ENCODE measurements around the gene FYN. TPM values are rescaled to one million over a fixed set of nuclear protein-coding genes. Genes with fewer than 3 reads are reported as not detected.

Gene FYN
- total and polyA plus RNA-seq, 4 donors = 11.2 to 28.3 (median 19.7) TPM

GRCh38 chr6:111849298-111849697 lies 24.0 kb downstream of the FYN start:
- TF ChIP-seq FOXA2 (IDR thresholded peaks at IDR 0.05) (no peak), HNF4A (conservative IDR thresholded peaks at IDR 0.05) (no peak), RXRA (IDR thresholded peaks at IDR 0.05) (no peak), RAD21 (IDR thresholded peaks at IDR 0.05) (no peak), FOXA1 (IDR thresholded peaks at IDR 0.05) (no peak), JUND (IDR thresholded peaks at IDR 0.05) (no peak)
- TF ChIP-seq, protein P1, sequence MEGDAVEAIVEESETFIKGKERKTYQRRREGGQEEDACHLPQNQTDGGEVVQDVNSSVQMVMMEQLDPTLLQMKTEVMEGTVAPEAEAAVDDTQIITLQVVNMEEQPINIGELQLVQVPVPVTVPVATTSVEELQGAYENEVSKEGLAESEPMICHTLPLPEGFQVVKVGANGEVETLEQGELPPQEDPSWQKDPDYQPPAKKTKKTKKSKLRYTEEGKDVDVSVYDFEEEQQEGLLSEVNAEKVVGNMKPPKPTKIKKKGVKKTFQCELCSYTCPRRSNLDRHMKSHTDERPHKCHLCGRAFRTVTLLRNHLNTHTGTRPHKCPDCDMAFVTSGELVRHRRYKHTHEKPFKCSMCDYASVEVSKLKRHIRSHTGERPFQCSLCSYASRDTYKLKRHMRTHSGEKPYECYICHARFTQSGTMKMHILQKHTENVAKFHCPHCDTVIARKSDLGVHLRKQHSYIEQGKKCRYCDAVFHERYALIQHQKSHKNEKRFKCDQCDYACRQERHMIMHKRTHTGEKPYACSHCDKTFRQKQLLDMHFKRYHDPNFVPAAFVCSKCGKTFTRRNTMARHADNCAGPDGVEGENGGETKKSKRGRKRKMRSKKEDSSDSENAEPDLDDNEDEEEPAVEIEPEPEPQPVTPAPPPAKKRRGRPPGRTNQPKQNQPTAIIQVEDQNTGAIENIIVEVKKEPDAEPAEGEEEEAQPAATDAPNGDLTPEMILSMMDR (IDR thresholded peaks at IDR 0.05; ENCODE audit: low read depth, low read length, missing input control) = no peak
- Histone ChIP-seq H3K4me3 (ENCODE audit: low read depth in 1 of 3, low read length in 3 of 3) (no peak overlapping the region), H3K27me3 (ENCODE audit: control insufficient read depth in 4 of 4, insufficient read depth in 4 of 4, low read length in 3 of 4) (peaks cover 0 to 3% (median 0%) of the 10 kb centered on the region in 4 donors), H3K4me1 (ENCODE audit: control insufficient read depth in 4 of 4, insufficient read depth in 4 of 4, low read length in 3 of 4) (peaks cover 0 to 5% (median 1%) of the 10 kb centered on the region in 4 donors), H3K9ac (ENCODE audit: low read depth in 1 of 2, low read length in 2 of 2) (no peak overlapping the region), H3K27ac (ENCODE audit: low read depth in 1 of 2, low read length in 2 of 2) (no peak overlapping the region), H3K9me3 (ENCODE audit: control insufficient read depth in 4 of 4, low read length in 3 of 4) (no peaks in the 10 kb centered on the region), H3K36me3 (ENCODE audit: control insufficient read depth in 4 of 4, insufficient read depth in 3 of 4, low read depth in 1 of 4, low read length in 3 of 4) (no peaks in the 10 kb centered on the region)
- DNase-seq (ENCODE audit: low spot score) = no peak
- WGBS = 87% methylated on average over 5 of the region's 5 CpGs

GRCh38 chr6:111848262-111848812 lies 24.9 kb downstream of the FYN start:
- Histone ChIP-seq H3K27me3 (ENCODE audit: control insufficient read depth in 4 of 4, insufficient read depth in 4 of 4, low read length in 3 of 4) (no peaks in the 10 kb centered on the region), H3K4me1 (ENCODE audit: control insufficient read depth in 4 of 4, insufficient read depth in 4 of 4, low read length in 3 of 4) (peaks cover 0 to 5% (median 1%) of the 10 kb centered on the region in 4 donors), H3K27ac (ENCODE audit: low read depth in 1 of 2, low read length in 2 of 2) (no peak overlapping the region), H3K36me3 (ENCODE audit: control insufficient read depth in 4 of 4, insufficient read depth in 3 of 4, low read depth in 1 of 4, low read length in 3 of 4) (no peaks in the 10 kb centered on the region), H3K4me3 (ENCODE audit: low read depth in 1 of 3, low read length in 3 of 3) (no peak overlapping the region), H3K9me3 (ENCODE audit: control insufficient read depth in 4 of 4, low read length in 3 of 4) (no peaks in the 10 kb centered on the region), H3K9ac (ENCODE audit: low read depth in 1 of 2, low read length in 2 of 2) (no peak overlapping the region)
- WGBS = 82% methylated on average over 7 of the region's 7 CpGs
- TF ChIP-seq MAX (IDR thresholded peaks at IDR 0.05) (no peak), FOXA1 (IDR thresholded peaks at IDR 0.05) (no peak), NR2F2 (IDR thresholded peaks at IDR 0.05) (no peak), GABPA (IDR thresholded peaks at IDR 0.05 in 1 of 2, conservative IDR thresholded peaks at IDR 0.05 in 1 of 2) (no peak), HNF4A (conservative IDR thresholded peaks at IDR 0.05) (no peak), EGR1 (IDR thresholded peaks at IDR 0.05; ENCODE audit: low read depth in 2 of 2) (no peak)
- TF ChIP-seq, protein P1 (IDR thresholded peaks at IDR 0.05; ENCODE audit: low read depth, low read length, missing input control) = no peak
- no peak for DNase-seq (ENCODE audit: low spot score)

DNA sequence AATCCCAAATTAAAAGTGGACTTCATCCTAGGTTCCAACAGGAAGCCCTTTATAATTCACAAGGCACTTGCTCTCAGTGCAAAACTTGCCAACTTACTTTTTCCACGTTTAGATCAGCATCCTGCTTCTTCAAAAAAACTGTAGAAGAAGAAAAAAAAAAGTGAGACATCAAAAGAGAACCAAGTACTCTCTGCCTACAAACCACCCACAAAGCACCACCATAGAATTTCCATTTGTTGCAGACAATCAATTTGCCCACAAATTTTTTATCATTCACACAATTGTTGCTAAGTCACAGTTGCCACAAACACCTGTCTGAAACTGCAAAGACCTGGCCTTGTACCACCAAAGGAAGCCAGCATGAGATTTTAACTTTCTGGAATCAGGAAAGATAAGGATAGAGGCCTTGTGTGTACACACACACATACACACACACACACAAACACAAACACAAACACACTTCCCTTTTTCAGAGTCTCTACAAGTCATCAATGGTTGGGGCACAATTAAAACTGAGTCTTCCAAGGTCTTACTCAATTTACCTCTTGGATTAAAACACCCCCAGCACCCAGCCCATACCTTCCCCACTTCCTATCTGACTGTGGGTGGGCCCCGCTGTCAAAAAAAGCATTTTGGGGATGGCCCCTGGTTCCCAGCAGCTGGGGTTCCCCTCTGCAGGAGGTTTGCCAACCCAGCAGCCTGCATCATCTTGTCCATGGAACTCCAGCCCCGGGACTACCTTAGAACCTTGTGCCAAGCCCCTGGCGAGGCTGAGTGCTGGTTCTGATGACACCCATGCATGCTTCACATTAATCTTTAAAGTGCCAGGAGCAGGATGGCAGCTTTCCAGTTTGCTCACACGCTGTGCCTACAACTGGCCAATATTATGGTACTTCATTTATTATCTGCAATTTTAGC lies 26.5 kb downstream of the FYN start:
- Histone ChIP-seq H3K4me1 (ENCODE audit: control insufficient read depth in 4 of 4, insufficient read depth in 4 of 4, low read length in 3 of 4) (peaks cover 0 to 5% (median 3%) of the 10 kb centered on the region in 4 donors), H3K4me3 (ENCODE audit: low read depth in 1 of 3, low read length in 3 of 3) (no peak overlapping the region), H3K36me3 (ENCODE audit: control insufficient read depth in 4 of 4, insufficient read depth in 3 of 4, low read depth in 1 of 4, low read length in 3 of 4) (no peaks in the 10 kb centered on the region), H3K27ac (ENCODE audit: low read depth in 1 of 2, low read length in 2 of 2) (no peak overlapping the region), H3K9me3 (ENCODE audit: control insufficient read depth in 4 of 4, low read length in 3 of 4) (no peaks in the 10 kb centered on the region), H3K27me3 (ENCODE audit: control insufficient read depth in 4 of 4, insufficient read depth in 4 of 4, low read length in 3 of 4) (no peaks in the 10 kb centered on the region), H3K9ac (ENCODE audit: low read depth in 1 of 2, low read length in 2 of 2) (no peak overlapping the region)
- DNase-seq (ENCODE audit: low spot score) = no peak
- TF ChIP-seq YY1 (IDR thresholded peaks at IDR 0.05) (no peak), RAD21 (IDR thresholded peaks at IDR 0.05) (no peak), HNF4A (conservative IDR thresholded peaks at IDR 0.05) (no peak)
- WGBS = 62% methylated on average over 5 of the region's 5 CpGs
